ENCODE results near the gene SRGAP2C. TPM values are rescaled to one million over a fixed set of nuclear protein-coding genes. Genes with fewer than 3 reads are reported as not detected.
"Not testable (repeated sequence)": the region's sequence is repeated elsewhere in the genome, so short reads cannot be mapped to it uniquely, and the experiment has no call there.

The SRGAP2C gene
- polyA plus RNA-seq = 1 to 10 TPM in 2 of 3 donors, under 1 TPM in 1; 0.69 to 2.0 (median 1.3) TPM

GRCh38 chr1:121184290-121185127 is at the start of gene SRGAP2C, which contains the start of gene FAM72B:
Gene SRGAP2C (plus strand): TSS chr1:121184975. CDS start chr1:121187447, 2,472 bp downstream.
Gene FAM72B (minus strand): TSS chr1:121184340. CDS start chr1:121183489, 851 bp downstream.
- H3K9me3 Mint-ChIP-seq = not testable (repeated sequence)

GRCh38 chr1:121140393-121140792 is 44.4 kb upstream of the SRGAP2C start:
- H3K9me3 Mint-ChIP-seq; DNase-seq; H3K36me3 Mint-ChIP-seq; H3K27me3 Mint-ChIP-seq (ENCODE audit: low read depth in 3 of 3); H3K4me1 Mint-ChIP-seq; H3K27ac Mint-ChIP-seq; H3K4me3 Mint-ChIP-seq: not testable (repeated sequence)

More at GRCh38 chr1:121184290-121185127, at the start of gene SRGAP2C, which contains the start of gene FAM72B:
- not testable (repeated sequence) for H3K27me3 Mint-ChIP-seq (ENCODE audit: low read depth in 3 of 3); H3K36me3 Mint-ChIP-seq; H3K4me1 Mint-ChIP-seq
- Mint-ChIP-seq H3K27ac (peak within 1 kb of the TSS; percentile 82 to 95 (median 90)), H3K4me3 (peak within 1 kb of the TSS; percentile 90 to 95 (median 95))
- DNase-seq = peak; percentile 96 to 97 (median 96)

GRCh38 chr1:121148489-121149190 is 36.1 kb upstream of the SRGAP2C start:
- not testable (repeated sequence) for H3K4me1 Mint-ChIP-seq; H3K4me3 Mint-ChIP-seq; DNase-seq; H3K27ac Mint-ChIP-seq; H3K27me3 Mint-ChIP-seq (ENCODE audit: low read depth in 3 of 3); H3K9me3 Mint-ChIP-seq; H3K36me3 Mint-ChIP-seq

- H3K4me1 Mint-ChIP-seq; H3K27ac Mint-ChIP-seq; DNase-seq; H3K9me3 Mint-ChIP-seq; H3K27me3 Mint-ChIP-seq (ENCODE audit: low read depth in 3 of 3); H3K36me3 Mint-ChIP-seq; H3K4me3 Mint-ChIP-seq: not testable (repeated sequence)
Measured at GRCh38 chr1:121151294-121151693, 33.5 kb upstream of the SRGAP2C start.

- H3K4me1 Mint-ChIP-seq; H3K36me3 Mint-ChIP-seq; H3K4me3 Mint-ChIP-seq; H3K27ac Mint-ChIP-seq; DNase-seq; H3K27me3 Mint-ChIP-seq (ENCODE audit: low read depth in 3 of 3); H3K9me3 Mint-ChIP-seq: not testable (repeated sequence)
Measured at GRCh38 chr1:121152788-121153187, 32.0 kb upstream of the SRGAP2C start.

- H3K4me1 Mint-ChIP-seq; H3K9me3 Mint-ChIP-seq; DNase-seq; H3K36me3 Mint-ChIP-seq; H3K27me3 Mint-ChIP-seq (ENCODE audit: low read depth in 3 of 3); H3K27ac Mint-ChIP-seq; H3K4me3 Mint-ChIP-seq: not testable (repeated sequence)
Measured at GRCh38 chr1:121154811-121155210, 30.0 kb upstream of the SRGAP2C start.

- H3K9me3 Mint-ChIP-seq; H3K4me3 Mint-ChIP-seq; H3K4me1 Mint-ChIP-seq; H3K27me3 Mint-ChIP-seq (ENCODE audit: low read depth in 3 of 3); H3K27ac Mint-ChIP-seq; DNase-seq; H3K36me3 Mint-ChIP-seq: not testable (repeated sequence)
Measured at GRCh38 chr1:121155671-121156358, 29.0 kb upstream of the SRGAP2C start.

- H3K9me3 Mint-ChIP-seq; H3K4me1 Mint-ChIP-seq; H3K4me3 Mint-ChIP-seq; H3K27ac Mint-ChIP-seq; DNase-seq; H3K36me3 Mint-ChIP-seq; H3K27me3 Mint-ChIP-seq (ENCODE audit: low read depth in 3 of 3): not testable (repeated sequence)
Measured at GRCh38 chr1:121156958-121157603, 27.7 kb upstream of the SRGAP2C start.

- not testable (repeated sequence) for H3K4me3 Mint-ChIP-seq; H3K27me3 Mint-ChIP-seq (ENCODE audit: low read depth in 3 of 3); H3K4me1 Mint-ChIP-seq; H3K36me3 Mint-ChIP-seq; DNase-seq; H3K9me3 Mint-ChIP-seq; H3K27ac Mint-ChIP-seq
Measured at GRCh38 chr1:121157609-121158008, 27.2 kb upstream of the SRGAP2C start.

GRCh38 chr1:121160118-121160517 is 24.7 kb upstream of the SRGAP2C start:
- H3K36me3 Mint-ChIP-seq; H3K4me1 Mint-ChIP-seq; H3K27me3 Mint-ChIP-seq (ENCODE audit: low read depth in 3 of 3); DNase-seq; H3K9me3 Mint-ChIP-seq; H3K4me3 Mint-ChIP-seq; H3K27ac Mint-ChIP-seq: not testable (repeated sequence)

GRCh38 chr1:121161199-121161901 is 23.4 kb upstream of the SRGAP2C start:
- H3K27me3 Mint-ChIP-seq (ENCODE audit: low read depth in 3 of 3); H3K9me3 Mint-ChIP-seq; H3K4me3 Mint-ChIP-seq; H3K27ac Mint-ChIP-seq; H3K36me3 Mint-ChIP-seq; H3K4me1 Mint-ChIP-seq; DNase-seq: not testable (repeated sequence)

- not testable (repeated sequence) for H3K27ac Mint-ChIP-seq; H3K9me3 Mint-ChIP-seq; H3K27me3 Mint-ChIP-seq (ENCODE audit: low read depth in 3 of 3); DNase-seq; H3K4me3 Mint-ChIP-seq; H3K4me1 Mint-ChIP-seq; H3K36me3 Mint-ChIP-seq
Measured at GRCh38 chr1:121163850-121164757, 20.7 kb upstream of the SRGAP2C start.
